ENCODE results near the gene TRAM2. TPM values are rescaled to one million over a fixed set of nuclear protein-coding genes. Genes with fewer than 3 reads are reported as not detected.

The TRAM2 gene
- total and polyA plus RNA-seq, 2 of the 8 experiments (the other 6 are each of a cell fraction or from before 2014, with no cell fraction given) = 9.0 to 21.4 TPM

DNA sequence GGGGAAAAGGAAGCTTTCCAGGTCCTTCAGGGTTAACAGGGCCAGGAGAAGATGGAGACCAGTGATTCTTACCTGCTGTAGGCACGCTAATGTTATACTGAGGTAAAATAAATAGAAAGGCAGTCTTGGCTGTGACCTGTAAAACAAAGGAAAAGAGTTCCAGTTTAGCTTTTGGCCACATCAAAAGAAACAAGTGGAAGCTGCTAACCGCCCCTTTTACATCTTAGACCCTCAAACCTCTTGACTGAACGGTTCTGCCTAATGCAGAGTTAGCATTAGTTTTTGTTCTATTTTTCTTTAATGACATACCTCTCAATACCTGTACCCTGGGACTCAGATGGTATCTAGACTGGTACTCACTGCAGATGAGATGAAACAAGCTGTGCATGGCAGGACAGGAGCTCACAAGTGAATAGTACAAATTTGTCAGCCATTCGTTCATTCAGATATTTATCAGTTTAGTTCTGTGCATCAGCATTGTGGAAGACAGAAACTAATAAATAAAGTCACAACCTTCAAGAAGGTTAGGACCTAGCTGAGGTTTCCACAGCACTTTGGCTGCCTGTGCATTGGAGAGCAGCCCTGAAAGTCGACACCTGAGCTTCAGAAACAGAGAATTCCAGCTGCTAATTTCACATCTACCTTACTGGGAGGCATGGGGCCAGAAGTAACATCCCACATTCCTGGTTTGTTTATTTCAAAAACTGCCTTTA lies 41.0 kb downstream of the TRAM2 start:
- no peak overlapping the region for H3K14ac ChIP-seq (ENCODE audit: insufficient read length)
- DNase-seq (ENCODE audit: low read depth in 1 of 2, low spot score in 2 of 2) = no peak
- H2AFZ ChIP-seq (ENCODE audit: low read length) = no peak overlapping the region
- no peak overlapping the region for H2AK5ac ChIP-seq (ENCODE audit: low read depth, low read length)
- 87% methylated on average over 5 of the region's 5 CpGs; no CpG with 5 or more reads in 1 of the 2 experiments for WGBS, 2 experiments (ENCODE audit: extremely low coverage in 1 of 2, insufficient coverage in 1 of 2, insufficient read length in 1 of 2, insufficient replicate concordance in 2 of 2, low coverage in 1 of 2, low lambda C conversion rate in 2 of 2, missing lambda C conversion rate in 1 of 2)
- FAIRE-seq = no peak
- no peak overlapping the region for H3K23ac ChIP-seq (ENCODE audit: insufficient read length)
- H3K4me1 ChIP-seq (replicated peaks in 1 of 4; ENCODE audit: control insufficient read depth in 3 of 4, insufficient read depth in 4 of 4, low read length in 3 of 4) = peaks cover 2 to 11% (median 7%) of the 10 kb centered on the region in 4 experiments; a peak in 5 of 7 replicates
- peaks cover 0 to 4% (median 2%) of the 10 kb centered on the region in 4 experiments; a peak in 1 of 8 replicates for H3K36me3 ChIP-seq (ENCODE audit: control insufficient read depth in 2 of 4, insufficient read depth in 4 of 4, low read length in 3 of 4)
- H2BK12ac ChIP-seq (ENCODE audit: low read depth, low read length) = no peak overlapping the region
- no peaks in the 10 kb centered on the region for H4K20me1 ChIP-seq (replicated peaks in 1 of 2; ENCODE audit: control insufficient read depth in 1 of 2, insufficient read depth in 2 of 2, low read length in 2 of 2)
- H3K9ac ChIP-seq (replicated peaks in 1 of 4; ENCODE audit: extremely low read depth in 1 of 4, low read depth in 3 of 4, low read length in 3 of 4) = no peak overlapping the region
- no peak overlapping the region for H4K91ac ChIP-seq (replicated peaks; ENCODE audit: insufficient read length, low read length)
- H3K27me3 ChIP-seq (replicated peaks in 1 of 4; ENCODE audit: control insufficient read depth in 3 of 4, extremely low read depth in 1 of 4, insufficient read depth in 3 of 4, low read length in 3 of 4) = no peaks in the 10 kb centered on the region
- no peak overlapping the region for H2BK15ac ChIP-seq (ENCODE audit: low read length)
- H4K5ac ChIP-seq (ENCODE audit: insufficient read length, low read depth, low read length) = no peak overlapping the region
- H3K4ac ChIP-seq (replicated peaks; ENCODE audit: insufficient read length, low read depth, low read length) = no peak overlapping the region
- peaks cover 0 to 5% of the 10 kb centered on the region in 2 experiments; a peak in 3 of 4 replicates for H3K79me2 ChIP-seq (ENCODE audit: control insufficient read depth in 1 of 2, insufficient read depth in 2 of 2, low read length in 2 of 2)
- 0 out of 2 replicates have a peak, but pooled peaks cover 2% of the 10 kb centered on the region for H3K79me1 ChIP-seq (ENCODE audit: low read depth, low read length)
- H3K27ac ChIP-seq (ENCODE audit: low read depth, low read length) = no peak overlapping the region
- H3K4me2 ChIP-seq (ENCODE audit: insufficient read depth in 1 of 2, low read depth in 2 of 2, low read length in 2 of 2) = 0 out of 4 replicates have a peak overlapping the region, but pooled peaks of 1 of the 2 experiments have one; percentile 8
- no peak overlapping the region for H3K56ac ChIP-seq (replicated peaks; ENCODE audit: insufficient read length, low read depth, low read length)
- ChIA-PET POLR2A (ENCODE audit: partially characterized antibody) (interaction anchor here (1.2 to 2.0 kb wide), 2 partner anchors 8 to 11 kb away, joined by 4 to 5 read pairs; no protein-coding TSS in a partner anchor), CTCF (ENCODE audit: partially characterized antibody) (interaction anchor here (0.6 to 7.7 kb wide), 14 partner anchors 8 to 407 kb away, joined by 3 to 49 read pairs (median 3); no protein-coding TSS in a partner anchor)
- no peaks in the 10 kb centered on the region for H3K9me3 ChIP-seq (ENCODE audit: insufficient read depth in 2 of 2, low read depth in 1 of 2, low read length in 1 of 2)
- H3K23me2 ChIP-seq (ENCODE audit: low read depth, low read length) = no peaks in the 10 kb centered on the region
- no peak overlapping the region for H2BK5ac ChIP-seq (ENCODE audit: low read depth, low read length)
- no peak overlapping the region for H4K8ac ChIP-seq (ENCODE audit: extremely low read depth, insufficient read depth, low read length)
- H3K18ac ChIP-seq (ENCODE audit: extremely low read depth, low read length) = no peak overlapping the region
- no peak overlapping the region for H2BK120ac ChIP-seq (replicated peaks; ENCODE audit: low read depth, low read length)
- no peak overlapping the region for H2BK20ac ChIP-seq (ENCODE audit: low read length)
- H3K4me3 ChIP-seq (ENCODE audit: extremely low read depth in 1 of 4, insufficient read depth in 2 of 4, low read depth in 3 of 4, low read length in 4 of 4) = no peak overlapping the region
- TF ChIP-seq RFX5 (IDR thresholded peaks at IDR 0.05; ENCODE audit: borderline replicate concordance, low read depth, low read length) (no peak), GABPA (IDR thresholded peaks at IDR 0.05; ENCODE audit: borderline replicate concordance, insufficient read depth, low read length) (no peak)
